ENCODE results near the gene WDR88. TPM values are rescaled to one million over a fixed set of nuclear protein-coding genes. Genes with fewer than 3 reads are reported as not detected.
A peak's percentile ranks its signal among the peaks of the same experiment; 100 is the strongest.
"Not testable (repeated sequence)": the region's sequence is repeated elsewhere in the genome, so short reads cannot be mapped to it uniquely, and the experiment has no call there.

Gene WDR88
- total RNA-seq, 2 donors from 2014 or later = not detected

- ATAC-seq (replicated peaks in 1 of 2) = no peak
Observed at GRCh38 chr19:33220115-33220514, 88.2 kb downstream of the WDR88 start.

DNA sequence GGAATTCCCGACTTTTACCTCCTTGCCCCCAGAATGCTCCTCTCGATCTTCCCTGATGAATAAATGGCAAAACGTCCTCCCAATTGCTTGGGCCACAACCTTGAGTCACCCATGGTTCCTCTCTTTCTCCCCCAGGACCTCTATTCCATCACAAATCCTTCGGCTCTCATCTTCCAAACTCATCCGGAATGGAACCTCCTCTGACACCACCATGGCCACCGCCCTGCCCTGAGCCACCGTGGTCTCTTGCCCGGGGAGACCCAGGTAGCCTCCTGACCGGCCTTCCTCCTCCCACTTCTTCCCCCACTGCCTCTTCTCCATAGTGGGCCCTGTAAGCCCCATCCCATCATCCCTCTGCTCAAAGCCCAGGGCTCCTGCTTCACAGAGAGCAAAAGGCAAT is 88.8 kb downstream of the WDR88 start:
- Mint-ChIP-seq H3K4me3 (no peak overlapping the region), H3K27ac (no peak overlapping the region), H3K9me3 (no peaks in the 10 kb centered on the region), H3K27me3 (ENCODE audit: low read depth) (peaks cover 35% of the 10 kb centered on the region), H3K36me3 (ENCODE audit: insufficient read depth in 2 of 2) (no peaks in the 10 kb centered on the region), H3K4me1 (ENCODE audit: low read depth) (no peaks in the 10 kb centered on the region)
- ATAC-seq (replicated peaks in 1 of 2) (no peak), DNase-seq (no peak)

More at GRCh38 chr19:33220115-33220514, 88.2 kb downstream of the WDR88 start:
- peaks cover 33% of the 10 kb centered on the region for H3K27me3 Mint-ChIP-seq (ENCODE audit: low read depth)
- H3K27ac Mint-ChIP-seq = no peak overlapping the region
- H3K4me3 Mint-ChIP-seq = no peak overlapping the region
- no peaks in the 10 kb centered on the region for H3K9me3 Mint-ChIP-seq
- no peak for DNase-seq
- no peaks in the 10 kb centered on the region for H3K4me1 Mint-ChIP-seq (ENCODE audit: low read depth)
- H3K36me3 Mint-ChIP-seq (ENCODE audit: insufficient read depth in 2 of 2) = no peaks in the 10 kb centered on the region

DNA sequence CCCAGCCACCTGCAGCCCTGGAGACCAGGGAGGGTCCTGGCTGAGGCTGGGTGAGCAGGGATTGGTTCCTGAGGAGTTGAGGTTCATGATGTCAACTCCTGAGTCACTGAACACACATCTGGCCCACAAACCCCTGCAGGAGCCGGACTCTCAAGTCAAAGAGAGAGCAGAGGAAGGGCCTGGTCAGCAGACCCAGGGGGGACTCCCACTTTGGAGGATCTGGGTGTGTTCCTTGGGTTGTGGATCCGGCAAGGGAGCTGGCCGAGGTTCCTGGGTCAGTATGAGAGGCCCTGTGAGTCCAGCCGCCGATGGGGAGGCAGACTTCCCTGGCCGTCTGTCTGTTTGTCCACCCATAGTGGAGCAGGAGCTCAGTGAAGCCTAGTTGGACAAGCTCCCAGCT is 89.7 kb downstream of the WDR88 start:
- H3K27ac Mint-ChIP-seq = no peak overlapping the region
- DNase-seq = no peak

DNA sequence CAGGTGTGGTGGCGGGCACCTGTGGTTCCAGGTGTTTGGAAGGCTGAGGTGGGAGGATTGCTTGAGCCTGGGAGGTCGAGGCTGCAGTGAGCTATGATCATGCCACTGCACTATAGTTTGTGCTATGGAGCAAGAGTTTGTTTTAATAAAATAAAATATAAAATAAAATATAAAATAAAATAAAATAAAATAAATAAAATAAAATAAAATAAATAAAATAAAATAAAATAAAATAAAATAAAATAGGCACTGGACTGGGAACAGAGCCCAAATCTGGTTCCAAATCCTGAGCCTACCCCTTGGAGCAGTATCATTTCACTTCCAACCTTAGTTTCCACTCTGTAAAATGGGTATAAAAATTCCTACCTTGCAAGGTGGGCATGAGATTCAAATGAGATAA is 90.3 kb downstream of the WDR88 start:
- peaks cover 49% of the 10 kb centered on the region for H3K27me3 Mint-ChIP-seq (ENCODE audit: low read depth)
- not testable (repeated sequence) for H3K36me3 Mint-ChIP-seq (ENCODE audit: insufficient read depth in 2 of 2); ATAC-seq (replicated peaks in 1 of 2); DNase-seq; H3K9me3 Mint-ChIP-seq; H3K4me1 Mint-ChIP-seq (ENCODE audit: low read depth); H3K27ac Mint-ChIP-seq; H3K4me3 Mint-ChIP-seq

More for the DNA sequence above, 89.7 kb downstream of the WDR88 start:
- Mint-ChIP-seq H3K27me3 (ENCODE audit: low read depth) (peaks cover 44% of the 10 kb centered on the region), H3K36me3 (ENCODE audit: insufficient read depth in 2 of 2) (peaks cover 0 to 5% of the 10 kb centered on the region in 2 donors), H3K4me1 (ENCODE audit: low read depth) (no peaks in the 10 kb centered on the region), H3K9me3 (no peaks in the 10 kb centered on the region), H3K4me3 (no peak overlapping the region)
- ATAC-seq (replicated peaks in 1 of 2) = no peak

DNA sequence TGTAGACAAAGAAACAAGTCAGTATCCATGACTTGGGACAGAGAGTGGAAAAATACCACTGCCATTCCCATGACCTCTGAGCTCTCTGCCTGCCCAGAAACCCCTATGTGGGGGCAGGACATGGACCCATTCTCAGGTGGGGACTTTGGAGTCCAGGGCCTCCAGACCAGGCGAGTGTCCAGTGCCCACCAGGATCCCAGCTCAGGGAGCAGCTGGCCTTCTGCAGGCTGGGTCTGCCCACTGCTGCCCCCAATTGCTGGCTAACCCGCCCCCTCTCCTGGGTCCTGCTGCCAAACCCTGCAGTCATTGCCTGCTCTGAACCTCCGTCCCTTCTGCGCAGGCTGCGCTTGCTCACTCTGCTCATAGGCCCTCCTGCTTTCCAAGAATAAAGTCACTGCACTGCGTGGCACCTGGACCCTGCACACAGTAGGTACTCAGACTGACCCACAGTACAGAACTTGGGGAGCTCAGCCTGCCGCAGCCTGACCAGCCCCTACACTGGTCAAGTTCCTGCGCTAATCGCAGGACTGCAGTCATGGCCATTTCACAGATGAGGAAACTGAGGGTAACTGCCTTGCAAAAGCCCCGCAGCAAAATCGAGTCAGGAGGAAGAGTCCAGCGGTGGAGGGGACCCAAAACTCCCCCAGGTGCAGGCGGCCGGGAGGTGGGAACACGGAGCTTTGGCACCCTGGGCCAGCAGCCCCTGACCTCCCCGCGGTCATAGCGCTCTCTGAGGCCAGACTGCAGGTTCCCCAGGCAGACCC is 93.0 kb downstream of the WDR88 start:
- H3K27me3 Mint-ChIP-seq (ENCODE audit: low read depth) = peaks cover 71% of the 10 kb centered on the region
- no peak overlapping the region for H3K27ac Mint-ChIP-seq
- H3K36me3 Mint-ChIP-seq (ENCODE audit: insufficient read depth in 2 of 2) = peaks cover 16 to 18% of the 10 kb centered on the region in 2 donors
- no peak for DNase-seq
- peaks cover 10% of the 10 kb centered on the region in 2 donors for H3K9me3 Mint-ChIP-seq
- no peak for ATAC-seq (replicated peaks in 1 of 2)
- H3K4me1 Mint-ChIP-seq (ENCODE audit: low read depth) = no peaks in the 10 kb centered on the region
- H3K4me3 Mint-ChIP-seq = peak overlapping the region in 1 of 2 donors; percentile 55

Other genes starting within 250 kb of the WDR88 start
- 10 to 100 TPM; 21.6 to 22.9 TPM for gene CEP89, start 160.2 kb upstream of the WDR88 start, total RNA-seq
- 10 to 100 TPM in 1 of 2 donors, 1 to 10 TPM in 1; 9.9 to 15.3 TPM for gene FAAP24, start 159.9 kb upstream of the WDR88 start, total RNA-seq
- 1 to 10 TPM in 1 of 2 donors, under 1 TPM in 1; 0.95 to 1.5 TPM for gene RHPN2, start 67.2 kb upstream of the WDR88 start, total RNA-seq
- gene GPATCH1, start 50.9 kb upstream of the WDR88 start, total RNA-seq = 10 to 100 TPM; 11.6 to 18.9 TPM
- gene LRP3, start 62.2 kb downstream of the WDR88 start, total RNA-seq = under 1 TPM in 1 of 2 donors, not detected in 1; 0.10 TPM
- gene SLC7A10, start 93.7 kb downstream of the WDR88 start, total RNA-seq = not detected
- 1 to 10 TPM in 1 of 2 donors, under 1 TPM in 1; 0.82 to 1.0 TPM for gene CEBPA, start 170.4 kb downstream of the WDR88 start, total RNA-seq
- 10 to 100 TPM; 50.8 to 52.1 TPM for gene CEBPG, start 241.6 kb downstream of the WDR88 start, total RNA-seq